Endothelial cell (in vitro differentiated cells): ENCODE data around the gene COL15A1. TPM values are rescaled to one million over a fixed set of nuclear protein-coding genes. Genes with fewer than 3 reads are reported as not detected.

Source experiments
- DNase-seq: peaks from one replicate; pipeline ENCODE4 v3.0.0; 2021; ENCODE audit warnings: low spot score
- H3K27ac Mint-ChIP-seq: one replicate; pipeline ENCODE4 v1.8.0; 2021; ENCODE audit warnings: mixed read lengths, inconsistent platforms; ENCODE audit not compliant: unreplicated experiment
- H3K27me3 Mint-ChIP-seq: one replicate; pipeline ENCODE4 v1.8.0; 2021; ENCODE audit warnings: mild to moderate bottlenecking, moderate library complexity, mixed read lengths, inconsistent platforms; ENCODE audit not compliant: unreplicated experiment
- H3K36me3 Mint-ChIP-seq: one replicate; pipeline ENCODE4 v1.8.0; 2021; ENCODE audit warnings: mild to moderate bottlenecking, low read depth, mixed read lengths, inconsistent platforms; ENCODE audit not compliant: unreplicated experiment
- H3K4me1 Mint-ChIP-seq: one replicate; pipeline ENCODE4 v1.8.0; 2021; ENCODE audit warnings: mild to moderate bottlenecking, mixed read lengths, inconsistent platforms; ENCODE audit not compliant: unreplicated experiment
- H3K4me3 Mint-ChIP-seq: one replicate; pipeline ENCODE4 v1.8.0; 2021; ENCODE audit warnings: mild to moderate bottlenecking, mixed read lengths, inconsistent platforms; ENCODE audit not compliant: unreplicated experiment
- H3K9me3 Mint-ChIP-seq: one replicate; pipeline ENCODE4 v1.8.0; 2021; ENCODE audit warnings: mixed read lengths, inconsistent platforms; ENCODE audit not compliant: unreplicated experiment
- CTCF ChIP-seq: fragments of 200-600 bp; sonication (generic); IDR thresholded peaks from one replicate; pipeline ENCODE4 v1.5.0; 2021; ENCODE audit warnings: antibody characterized with exemption; ENCODE audit not compliant: unreplicated experiment
- total RNA-seq: library from RNA; stranded (reverse); fragmentation: NEBNext Ultra II Directional; extraction: Animal tissue kit (Norgen Biotek cat#: 25700); gene quantifications from one replicate; pipeline ENCODE4 v1.2.1, GENCODE V29; 2021; ENCODE audit not compliant: unreplicated experiment

The COL15A1 gene
- total RNA-seq, 1 donor from 2014 or later: 24.0 TPM

DNA sequence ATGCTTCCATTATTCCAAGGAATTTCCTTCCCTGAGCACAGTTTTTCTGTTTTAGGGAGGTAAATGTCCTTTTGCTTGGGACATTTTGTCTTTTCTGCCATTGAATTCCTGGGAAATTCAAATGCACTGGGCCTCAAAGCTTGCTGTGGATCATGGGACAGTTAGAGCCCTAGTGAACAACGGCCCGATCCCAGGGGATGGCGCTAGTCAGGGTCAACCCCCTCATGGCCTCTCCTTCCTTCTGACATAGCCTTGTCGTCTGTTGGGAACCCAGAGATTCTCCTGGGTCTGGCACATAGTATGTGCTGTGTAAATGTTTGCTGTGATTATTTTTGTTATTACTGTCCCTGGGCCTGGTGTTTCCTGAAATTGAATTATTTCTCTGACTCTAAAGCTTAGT is 30.7 kb upstream of the COL15A1 start:
- Mint-ChIP-seq H3K27ac (no peak overlapping the region), H3K4me3 (no peak overlapping the region), H3K36me3 (no peaks in the 10 kb centered on the region), H3K4me1 (peaks cover 24% of the 10 kb centered on the region), H3K9me3 (no peaks in the 10 kb centered on the region), H3K27me3 (peaks cover 3% of the 10 kb centered on the region)
- TF ChIP-seq CTCF: no peak
- no peak for DNase-seq

DNA sequence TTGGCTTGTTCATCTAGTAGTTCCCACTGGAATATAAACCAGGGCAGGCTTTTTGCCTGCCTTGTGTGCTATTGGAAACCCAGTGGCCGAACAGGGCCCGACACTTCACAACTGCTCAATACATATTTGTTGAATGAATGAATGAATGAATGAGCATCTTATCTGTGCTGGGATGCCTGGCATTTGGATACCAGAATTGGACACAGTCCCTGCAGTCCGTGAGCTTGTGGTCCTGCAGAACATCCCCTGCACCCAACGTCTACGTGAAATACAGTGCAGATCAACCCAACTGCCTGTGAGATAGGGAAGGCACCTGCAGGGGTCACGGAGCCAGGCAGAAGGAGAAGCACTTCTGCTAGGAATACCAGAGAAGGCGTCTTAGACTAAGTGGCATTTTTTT is 30.0 kb upstream of the COL15A1 start:
- H3K9me3 Mint-ChIP-seq: no peaks in the 10 kb centered on the region
- no peaks in the 10 kb centered on the region for H3K36me3 Mint-ChIP-seq
- peaks cover 3% of the 10 kb centered on the region for H3K27me3 Mint-ChIP-seq
- no peak overlapping the region for H3K4me3 Mint-ChIP-seq
- no peak overlapping the region for H3K27ac Mint-ChIP-seq
- no peak for DNase-seq
- TF ChIP-seq CTCF: no peak
- peaks cover 23% of the 10 kb centered on the region for H3K4me1 Mint-ChIP-seq

- TF ChIP-seq CTCF: no peak
- Mint-ChIP-seq H3K36me3 (no peaks in the 10 kb centered on the region), H3K27ac (no peak overlapping the region)
These were observed 28.1 kb upstream of the COL15A1 start for GRCh38 chr9:98915599-98915998.

GRCh38 chr9:98916660-98917059 is 27.0 kb upstream of the COL15A1 start:
- no peaks in the 10 kb centered on the region for H3K36me3 Mint-ChIP-seq
- no peak for TF ChIP-seq CTCF
- no peaks in the 10 kb centered on the region for H3K27me3 Mint-ChIP-seq
- DNase-seq: peak; percentile 39
- no peak overlapping the region for H3K4me3 Mint-ChIP-seq
- H3K4me1 Mint-ChIP-seq: peaks cover 17% of the 10 kb centered on the region
- no peaks in the 10 kb centered on the region for H3K9me3 Mint-ChIP-seq
- no peak overlapping the region for H3K27ac Mint-ChIP-seq

More at GRCh38 chr9:98915599-98915998, 28.1 kb upstream of the COL15A1 start:
- H3K27me3 Mint-ChIP-seq: no peaks in the 10 kb centered on the region
- H3K9me3 Mint-ChIP-seq: no peaks in the 10 kb centered on the region
- DNase-seq: no peak
- H3K4me3 Mint-ChIP-seq: no peak overlapping the region
- peaks cover 18% of the 10 kb centered on the region for H3K4me1 Mint-ChIP-seq

DNA sequence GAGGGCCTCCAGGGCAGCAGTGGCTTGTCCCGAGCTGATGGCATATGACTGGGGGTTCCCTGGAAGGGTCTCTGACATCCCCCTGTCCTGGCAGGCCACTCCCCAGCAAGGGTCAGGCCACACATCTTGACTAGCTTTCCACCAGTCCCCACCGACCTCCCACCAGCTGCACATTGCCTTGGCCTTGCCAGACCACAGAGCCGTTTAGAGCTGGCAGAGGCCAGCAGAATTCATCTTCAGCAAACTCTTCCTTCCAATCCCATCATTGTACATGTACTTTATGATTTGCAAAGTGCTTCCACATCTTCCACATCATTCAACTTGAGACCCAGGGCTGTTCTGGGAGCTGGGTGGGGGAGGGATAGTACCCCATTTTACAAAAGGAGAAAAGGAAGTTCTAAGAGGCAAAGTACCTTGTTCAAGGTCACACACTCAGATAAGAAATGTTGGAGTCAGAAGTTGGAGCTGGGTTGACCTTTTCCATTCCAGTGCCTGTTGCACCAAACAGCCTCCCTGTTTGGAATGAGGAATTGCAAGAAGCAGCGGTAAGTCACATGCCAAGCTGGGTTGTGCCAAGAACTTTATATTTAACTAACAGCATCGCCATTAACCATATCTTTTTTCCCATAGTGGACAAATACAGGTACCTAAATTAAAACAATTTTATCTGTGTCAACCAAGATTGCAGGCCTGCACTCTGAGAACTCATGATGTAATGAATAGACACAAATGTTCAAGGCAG is 25.8 kb upstream of the COL15A1 start:
- Mint-ChIP-seq H3K27me3 (no peaks in the 10 kb centered on the region), H3K4me3 (no peak overlapping the region), H3K4me1 (peaks cover 8% of the 10 kb centered on the region), H3K9me3 (no peaks in the 10 kb centered on the region), H3K36me3 (no peaks in the 10 kb centered on the region), H3K27ac (no peak overlapping the region)
- no peak for TF ChIP-seq CTCF
- DNase-seq: no peak
